Measurements from ENCODE around the gene NCOA1.
"Not testable (repeated sequence)": the region's sequence is repeated elsewhere in the genome, so short reads cannot be mapped to it uniquely, and the experiment has no call there.

The NCOA1 gene

DNA sequence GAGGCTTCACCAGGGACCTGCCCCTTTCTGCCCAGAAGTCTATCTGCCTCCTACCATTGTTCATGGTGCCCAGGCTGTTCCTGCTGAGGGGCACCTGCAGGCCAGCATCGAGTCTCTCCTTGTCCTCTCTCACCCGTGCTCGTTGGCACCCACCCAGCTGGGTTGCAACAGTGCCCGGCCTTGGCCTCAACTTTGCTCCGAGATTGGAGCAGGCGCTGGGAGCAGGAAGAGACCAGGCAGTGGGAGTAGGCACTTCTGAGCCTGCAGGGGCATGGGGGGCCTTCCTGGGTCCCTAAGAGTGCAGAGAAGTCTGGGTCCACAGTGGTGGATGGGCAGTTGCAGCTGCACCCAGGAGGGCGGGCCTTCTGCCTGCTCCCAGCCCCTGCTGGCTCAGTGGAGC lies 75.6 kb downstream of the NCOA1 start:
- DNase-seq (ENCODE audit: low read depth), result no peak

GRCh38 chr2:24568551-24568950 lies 77.5 kb downstream of the NCOA1 start:
- no peak for DNase-seq (ENCODE audit: low read depth)
- TF ChIP-seq CTCF (IDR thresholded peaks at IDR 0.05; ENCODE audit: control insufficient read depth, insufficient read depth, low read depth, low read length, missing control alignments), result no peak
- H3K4me3 ChIP-seq (ENCODE audit: control insufficient read depth, low read depth, low read length), result no peak overlapping the region

More for the DNA sequence above, 75.6 kb downstream of the NCOA1 start:
- TF ChIP-seq CTCF (IDR thresholded peaks at IDR 0.05; ENCODE audit: control insufficient read depth, insufficient read depth, low read depth, low read length, missing control alignments), result no peak
- H3K4me3 ChIP-seq (ENCODE audit: control insufficient read depth, low read depth, low read length), result no peak overlapping the region

- not testable (repeated sequence) for H3K4me3 ChIP-seq (ENCODE audit: control insufficient read depth, low read depth, low read length); DNase-seq (ENCODE audit: low read depth)
Measured at GRCh38 chr2:24569565-24569964, 78.5 kb downstream of the NCOA1 start.

DNA sequence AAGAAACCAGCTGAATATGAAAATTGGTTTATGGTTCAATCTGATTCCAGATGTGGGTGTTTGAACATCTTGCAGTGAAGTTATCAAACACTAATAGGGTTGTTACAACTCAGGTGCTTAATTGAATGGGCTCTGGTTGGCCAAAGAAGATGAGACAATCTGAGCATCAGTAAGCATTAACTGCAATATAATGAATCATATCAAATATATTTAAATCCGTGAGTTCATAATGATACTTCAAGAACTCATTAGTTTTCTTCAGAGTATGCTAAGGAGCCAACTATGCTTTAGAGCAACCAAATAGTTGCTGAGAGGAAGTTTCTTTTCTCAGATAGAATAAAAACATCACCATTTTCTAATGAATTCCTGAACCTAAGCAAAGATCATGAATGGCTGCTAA lies 79.2 kb downstream of the NCOA1 start:
- no peak for TF ChIP-seq CTCF (IDR thresholded peaks at IDR 0.05; ENCODE audit: control insufficient read depth, insufficient read depth, low read depth, low read length, missing control alignments)
- no peak for DNase-seq (ENCODE audit: low read depth)
- H3K4me3 ChIP-seq (ENCODE audit: control insufficient read depth, low read depth, low read length), result no peak overlapping the region

GRCh38 chr2:24571828-24572442 lies 80.9 kb downstream of the NCOA1 start:
- DNase-seq (ENCODE audit: low read depth), result no peak
- TF ChIP-seq CTCF (IDR thresholded peaks at IDR 0.05; ENCODE audit: control insufficient read depth, insufficient read depth, low read depth, low read length, missing control alignments), result no peak
- H3K4me3 ChIP-seq (ENCODE audit: control insufficient read depth, low read depth, low read length), result no peak overlapping the region

- no peak overlapping the region for H3K4me3 ChIP-seq (ENCODE audit: control insufficient read depth, low read depth, low read length)
- no peak for TF ChIP-seq CTCF (IDR thresholded peaks at IDR 0.05; ENCODE audit: control insufficient read depth, insufficient read depth, low read depth, low read length, missing control alignments)
- no peak for DNase-seq (ENCODE audit: low read depth)
Measured at GRCh38 chr2:24576146-24576545, 85.1 kb downstream of the NCOA1 start.

DNA sequence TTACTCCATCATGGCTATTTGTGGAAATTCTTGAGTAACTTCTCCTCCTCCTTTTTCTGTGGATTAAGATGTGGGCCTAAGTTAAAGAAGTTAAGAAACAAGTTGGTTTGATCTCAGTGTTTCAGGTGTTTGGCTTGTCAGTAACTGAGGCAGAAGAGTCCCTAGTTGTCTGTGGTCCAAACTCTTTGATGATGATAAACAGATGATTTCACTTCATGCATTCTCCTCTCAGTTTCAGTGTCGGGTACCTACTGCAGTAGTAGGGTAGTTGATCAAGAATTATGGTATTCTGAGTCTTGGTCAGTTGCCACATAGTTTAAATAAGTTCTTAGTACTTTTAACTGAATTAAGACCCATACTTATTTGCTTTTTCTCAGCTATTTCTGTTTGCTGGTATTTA lies 85.6 kb downstream of the NCOA1 start:
- no peak for DNase-seq (ENCODE audit: low read depth)
- no peak overlapping the region for H3K4me3 ChIP-seq (ENCODE audit: control insufficient read depth, low read depth, low read length)
- TF ChIP-seq CTCF (IDR thresholded peaks at IDR 0.05; ENCODE audit: control insufficient read depth, insufficient read depth, low read depth, low read length, missing control alignments), result no peak

All from AG09309 (cell line).